ENCODE measurements around the gene RFTN1. TPM values are rescaled to one million over a fixed set of nuclear protein-coding genes. Genes with fewer than 3 reads are reported as not detected.

The RFTN1 gene
- polyA plus RNA-seq, 3 donors, result 17.4 to 28.0 (median 27.2) TPM

DNA sequence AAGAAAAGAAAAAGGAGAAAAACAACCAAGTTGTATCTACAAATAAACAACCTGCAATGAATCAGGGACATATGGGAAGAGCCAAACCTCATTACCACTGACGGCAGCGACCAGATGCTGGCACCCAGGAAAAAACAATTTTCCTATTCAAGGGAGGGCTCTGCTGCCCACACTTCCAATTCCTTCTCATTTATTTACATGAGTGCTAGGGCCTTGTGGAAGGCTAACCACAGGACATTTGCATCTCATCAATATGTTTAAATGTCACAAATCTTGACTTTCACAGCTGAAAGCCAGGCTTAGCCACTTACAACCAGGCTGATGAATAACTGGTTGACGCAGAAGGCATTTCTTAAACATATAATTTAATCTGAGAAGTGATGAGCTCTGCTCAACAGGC, 36.0 kb downstream of the RFTN1 start:
- no peak overlapping the region for H3K4me3 Mint-ChIP-seq
- Histone ChIP-seq H3K4me3 (replicated peaks in 1 of 3; ENCODE audit: low read depth in 2 of 3, low read length in 3 of 3) (no peak overlapping the region), H3K27ac (ENCODE audit: low read depth in 1 of 2, low read length in 2 of 2) (no peak overlapping the region), H4K20me1 (ENCODE audit: insufficient read depth, low read length) (no peaks in the 10 kb centered on the region), H3K4me1 (ENCODE audit: control insufficient read depth in 1 of 2, insufficient read depth in 2 of 2, low read length in 2 of 2) (peaks cover 15 to 22% of the 10 kb centered on the region in 2 donors), H3K36me3 (replicated peaks in 1 of 2; ENCODE audit: control insufficient read depth in 1 of 2, insufficient read depth in 2 of 2, low read length in 2 of 2) (peaks cover under 1 to 31% of the 10 kb centered on the region in 2 donors), H3K27me3 (ENCODE audit: control insufficient read depth in 2 of 2, insufficient read depth in 2 of 2, low read length in 2 of 2) (no peaks in the 10 kb centered on the region), H3K4me2 (replicated peaks; ENCODE audit: extremely low read depth, low read length, poor library complexity, severe bottlenecking) (no peak overlapping the region), H3K9me3 (replicated peaks in 1 of 2; ENCODE audit: control insufficient read depth in 1 of 2, insufficient read depth in 1 of 2, low read length in 2 of 2) (no peaks in the 10 kb centered on the region), H2AFZ (ENCODE audit: insufficient read depth, low read depth, low read length, poor library complexity, severe bottlenecking) (no peak overlapping the region), H3K9ac (ENCODE audit: insufficient read depth, low read length, poor library complexity, severe bottlenecking) (no peak overlapping the region), H3K79me2 (ENCODE audit: insufficient read depth, low read length) (peaks cover 13% of the 10 kb centered on the region)
- no peaks in the 10 kb centered on the region for H3K27me3 Mint-ChIP-seq (ENCODE audit: low read depth in 3 of 3)
- peaks cover 30 to 45% of the 10 kb centered on the region in 2 donors for H3K36me3 Mint-ChIP-seq
- TF ChIP-seq, protein P1, sequence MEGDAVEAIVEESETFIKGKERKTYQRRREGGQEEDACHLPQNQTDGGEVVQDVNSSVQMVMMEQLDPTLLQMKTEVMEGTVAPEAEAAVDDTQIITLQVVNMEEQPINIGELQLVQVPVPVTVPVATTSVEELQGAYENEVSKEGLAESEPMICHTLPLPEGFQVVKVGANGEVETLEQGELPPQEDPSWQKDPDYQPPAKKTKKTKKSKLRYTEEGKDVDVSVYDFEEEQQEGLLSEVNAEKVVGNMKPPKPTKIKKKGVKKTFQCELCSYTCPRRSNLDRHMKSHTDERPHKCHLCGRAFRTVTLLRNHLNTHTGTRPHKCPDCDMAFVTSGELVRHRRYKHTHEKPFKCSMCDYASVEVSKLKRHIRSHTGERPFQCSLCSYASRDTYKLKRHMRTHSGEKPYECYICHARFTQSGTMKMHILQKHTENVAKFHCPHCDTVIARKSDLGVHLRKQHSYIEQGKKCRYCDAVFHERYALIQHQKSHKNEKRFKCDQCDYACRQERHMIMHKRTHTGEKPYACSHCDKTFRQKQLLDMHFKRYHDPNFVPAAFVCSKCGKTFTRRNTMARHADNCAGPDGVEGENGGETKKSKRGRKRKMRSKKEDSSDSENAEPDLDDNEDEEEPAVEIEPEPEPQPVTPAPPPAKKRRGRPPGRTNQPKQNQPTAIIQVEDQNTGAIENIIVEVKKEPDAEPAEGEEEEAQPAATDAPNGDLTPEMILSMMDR (IDR thresholded peaks at IDR 0.05), result no peak
- H3K27ac Mint-ChIP-seq, result no peak overlapping the region
- WGBS (ENCODE audit: insufficient coverage), result 100% methylated on average over 2 of the region's 3 CpGs
- peaks cover 34% of the 10 kb centered on the region for H3K4me1 Mint-ChIP-seq
- H3K9me3 Mint-ChIP-seq, result peaks cover 0 to 6% (median 2%) of the 10 kb centered on the region in 7 donors
- intact Hi-C loops (cut with micrococcal nuclease), result no loop called here
- no peak for DNase-seq

DNA sequence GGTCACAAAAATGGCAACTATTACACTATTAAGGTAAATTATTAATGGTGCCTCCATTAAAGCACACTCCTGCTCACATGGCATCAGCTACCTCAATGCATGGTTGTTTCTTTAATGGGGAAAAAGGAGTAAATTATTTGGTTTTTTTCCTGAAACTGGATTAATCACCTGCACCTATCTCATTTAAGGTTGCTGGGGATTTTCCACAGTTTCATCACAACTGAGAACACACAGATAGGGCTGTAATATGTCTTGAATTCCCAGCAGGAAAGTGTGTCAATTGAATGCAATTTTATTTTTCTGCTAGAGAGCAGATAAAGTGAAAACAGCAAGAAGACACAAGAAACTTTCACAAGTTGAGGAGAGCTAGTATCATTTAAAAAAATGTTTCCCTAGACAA, 36.4 kb downstream of the RFTN1 start:
- Histone ChIP-seq H3K4me2 (replicated peaks; ENCODE audit: extremely low read depth, low read length, poor library complexity, severe bottlenecking) (no peak overlapping the region), H3K27ac (ENCODE audit: low read depth in 1 of 2, low read length in 2 of 2) (no peak overlapping the region), H3K4me3 (replicated peaks in 1 of 3; ENCODE audit: low read depth in 2 of 3, low read length in 3 of 3) (no peak overlapping the region), H3K36me3 (replicated peaks in 1 of 2; ENCODE audit: control insufficient read depth in 1 of 2, insufficient read depth in 2 of 2, low read length in 2 of 2) (peaks cover 6 to 36% of the 10 kb centered on the region in 2 donors), H2AFZ (ENCODE audit: insufficient read depth, low read depth, low read length, poor library complexity, severe bottlenecking) (no peak overlapping the region), H3K79me2 (ENCODE audit: insufficient read depth, low read length) (peaks cover 13% of the 10 kb centered on the region), H3K9me3 (replicated peaks in 1 of 2; ENCODE audit: control insufficient read depth in 1 of 2, insufficient read depth in 1 of 2, low read length in 2 of 2) (no peaks in the 10 kb centered on the region), H4K20me1 (ENCODE audit: insufficient read depth, low read length) (no peaks in the 10 kb centered on the region), H3K9ac (ENCODE audit: insufficient read depth, low read length, poor library complexity, severe bottlenecking) (no peak overlapping the region), H3K4me1 (ENCODE audit: control insufficient read depth in 1 of 2, insufficient read depth in 2 of 2, low read length in 2 of 2) (peaks cover 10 to 18% of the 10 kb centered on the region in 2 donors), H3K27me3 (ENCODE audit: control insufficient read depth in 2 of 2, insufficient read depth in 2 of 2, low read length in 2 of 2) (no peaks in the 10 kb centered on the region)
- intact Hi-C loops (cut with micrococcal nuclease), result no loop called here
- Mint-ChIP-seq H3K9me3 (peaks cover 0 to 6% (median 2%) of the 10 kb centered on the region in 7 donors), H3K27ac (no peak overlapping the region), H3K4me3 (no peak overlapping the region), H3K27me3 (ENCODE audit: low read depth in 3 of 3) (no peaks in the 10 kb centered on the region), H3K36me3 (peaks cover 34 to 50% of the 10 kb centered on the region in 2 donors), H3K4me1 (peaks cover 29% of the 10 kb centered on the region)
- TF ChIP-seq, protein P1 (IDR thresholded peaks at IDR 0.05), result no peak
- no peak for DNase-seq
